GM19438 (cell line): Measurements from ENCODE around the gene UBALD2.
"Not testable (repeated sequence)": the region's sequence is repeated elsewhere in the genome, so short reads cannot be mapped to it uniquely, and the experiment has no call there.

ENCODE experiments used
- ATAC-seq: cut with Tn5 transposase; IDR thresholded peaks from one replicate; pipeline ENCODE4 v1.9.1; 2021; ENCODE audit warnings: low read depth; ENCODE audit not compliant: unreplicated experiment

Gene UBALD2

DNA sequence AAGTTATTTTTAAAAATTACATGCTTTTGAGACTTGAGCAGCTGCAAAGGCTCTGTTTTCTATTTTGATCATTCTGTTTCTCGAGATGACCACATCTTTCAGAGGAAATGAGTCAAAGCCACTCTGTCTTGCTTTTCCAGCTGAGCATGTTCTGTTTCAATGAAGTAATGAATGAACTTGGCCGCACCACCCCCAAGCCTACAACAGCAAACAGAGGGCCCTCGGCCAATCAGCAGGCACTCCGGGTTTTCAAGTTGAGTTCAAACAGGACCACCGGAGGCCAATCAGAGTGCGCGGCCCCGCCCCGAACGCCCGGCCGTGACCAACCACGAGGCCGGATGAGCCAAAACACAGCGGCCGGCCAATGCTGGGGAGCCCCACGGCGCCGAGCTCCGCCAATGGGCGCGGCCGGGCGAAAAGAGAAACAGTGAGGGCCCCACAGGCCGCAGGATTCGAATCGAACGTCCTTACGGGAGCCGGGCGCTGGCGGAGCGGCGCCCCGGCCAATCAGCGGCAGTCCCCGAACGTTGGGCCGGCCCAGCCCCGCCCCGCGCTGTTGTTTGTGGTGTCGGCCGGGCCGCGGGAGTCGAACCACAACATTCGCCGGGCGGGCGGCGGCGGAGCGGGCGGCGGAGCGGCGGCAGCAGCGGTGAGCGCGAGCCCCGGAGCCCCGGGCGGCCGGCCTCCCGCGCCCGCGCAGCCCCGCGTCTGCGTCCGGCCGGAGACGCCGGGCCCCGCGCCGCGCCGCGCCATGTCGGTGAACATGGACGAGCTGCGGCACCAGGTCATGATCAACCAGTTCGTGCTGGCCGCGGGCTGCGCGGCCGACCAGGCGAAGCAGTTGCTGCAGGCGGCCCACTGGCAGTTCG, at the start of gene UBALD2:
Gene UBALD2, plus strand, starts transcription at position 594 of the 869 bp plus-strand sequence. Its CDS starts 158 bp downstream, at position 752.
- ATAC-seq: peak; percentile 72

DNA sequence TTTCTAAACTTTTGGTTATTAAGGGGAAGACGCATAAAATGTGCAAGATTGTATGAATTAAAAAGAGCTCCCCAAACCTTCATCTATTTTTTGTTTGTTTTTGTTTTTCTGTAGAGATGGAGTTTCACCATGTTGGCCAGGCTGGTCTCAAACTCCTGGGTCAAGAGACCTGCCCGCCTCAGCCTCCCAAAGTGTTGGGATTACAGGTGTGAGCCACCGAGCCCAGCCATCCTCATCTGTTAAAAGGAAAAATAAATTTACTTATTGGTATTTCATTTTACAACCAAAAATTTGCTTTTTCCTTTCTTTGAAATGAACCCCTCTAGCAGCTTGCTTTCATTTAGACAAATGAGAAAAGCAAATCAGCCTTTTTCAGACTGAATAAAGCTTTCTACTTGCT, 48.1 kb upstream of the UBALD2 start:
- ATAC-seq: no peak

DNA sequence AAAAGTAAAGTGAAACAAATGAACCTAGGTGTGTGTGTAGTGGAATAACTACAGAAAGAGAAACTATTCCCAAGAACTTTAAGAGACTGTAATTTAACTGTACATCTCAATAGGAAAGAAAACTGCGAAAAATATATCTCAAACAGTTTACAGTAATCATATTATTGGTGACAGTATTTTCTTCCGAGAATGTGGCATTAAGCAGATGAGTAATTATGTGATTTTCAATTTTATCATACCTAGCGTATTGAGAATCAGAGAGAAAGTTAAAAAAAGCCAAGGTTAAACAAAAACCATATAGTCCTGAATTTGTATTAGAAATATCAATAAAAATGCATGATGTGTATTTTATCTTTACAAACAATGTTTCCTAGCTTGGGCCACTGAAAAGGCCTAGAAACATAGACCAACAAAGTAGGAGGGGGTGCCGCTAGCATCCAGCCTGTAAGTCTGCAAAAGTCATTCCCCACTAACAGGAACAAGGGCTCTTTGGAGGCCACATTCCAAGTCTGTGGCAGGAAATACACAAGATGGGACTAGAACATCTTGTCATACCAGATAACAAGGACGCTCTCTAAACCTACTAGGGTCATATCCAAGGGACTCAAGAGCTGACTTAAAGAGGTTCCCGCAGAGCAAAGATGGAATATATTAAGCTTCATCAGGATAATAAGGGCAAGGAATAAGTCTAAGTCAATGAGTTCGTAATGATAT, 45.3 kb upstream of the UBALD2 start:
- ATAC-seq: no peak

DNA sequence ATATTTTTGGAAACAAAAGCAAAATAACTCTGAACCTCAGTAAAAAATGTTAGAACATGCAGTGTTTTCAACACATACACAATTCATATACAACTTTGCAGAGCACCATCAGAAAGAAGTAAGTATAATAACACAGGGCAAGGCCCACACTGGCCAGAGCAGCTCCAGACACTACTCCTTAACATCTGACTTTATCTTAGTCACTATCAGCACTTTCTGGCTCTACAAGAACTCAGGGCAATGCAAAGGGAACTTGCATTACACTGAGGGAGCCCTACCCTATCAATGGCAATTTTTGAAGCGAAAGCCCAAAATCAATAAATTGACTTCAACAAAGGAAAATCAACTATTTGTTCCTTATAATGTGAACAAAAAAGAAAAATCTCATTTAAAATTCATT, 41.3 kb upstream of the UBALD2 start:
- ATAC-seq: no peak

DNA sequence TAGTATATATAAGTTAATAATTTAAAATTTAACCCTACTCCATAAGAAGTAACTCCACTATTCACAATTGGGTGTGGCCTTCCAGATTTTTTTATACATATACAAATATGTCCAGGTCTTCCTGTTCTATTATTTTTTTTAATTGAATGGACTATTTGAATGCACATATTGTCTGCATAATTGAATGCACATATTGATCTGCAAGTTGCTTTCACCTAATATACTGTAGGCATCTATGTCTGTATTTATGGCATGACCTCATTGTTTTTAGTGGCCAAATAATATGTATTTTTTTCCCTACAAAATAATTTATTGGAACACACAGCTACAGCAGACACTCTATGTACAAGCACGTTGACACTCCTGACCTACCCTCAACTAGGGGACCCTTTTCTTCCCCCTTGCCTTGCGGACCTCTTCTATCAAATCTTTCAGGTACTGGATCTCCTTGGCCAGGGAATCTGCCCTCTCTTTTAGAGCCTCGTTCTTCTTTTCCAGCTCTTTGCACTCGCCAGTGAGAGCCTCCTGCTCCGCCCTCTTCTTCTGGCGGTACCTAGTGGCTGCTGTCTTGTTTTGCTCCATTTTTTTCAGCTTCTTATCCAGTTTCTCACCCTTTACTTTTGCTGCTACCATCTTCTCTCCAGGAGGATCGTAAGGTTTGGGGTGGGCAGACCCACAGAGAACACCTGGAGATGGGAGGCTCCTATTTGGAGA, 39.6 kb upstream of the UBALD2 start:
- ATAC-seq: not testable (repeated sequence)

DNA sequence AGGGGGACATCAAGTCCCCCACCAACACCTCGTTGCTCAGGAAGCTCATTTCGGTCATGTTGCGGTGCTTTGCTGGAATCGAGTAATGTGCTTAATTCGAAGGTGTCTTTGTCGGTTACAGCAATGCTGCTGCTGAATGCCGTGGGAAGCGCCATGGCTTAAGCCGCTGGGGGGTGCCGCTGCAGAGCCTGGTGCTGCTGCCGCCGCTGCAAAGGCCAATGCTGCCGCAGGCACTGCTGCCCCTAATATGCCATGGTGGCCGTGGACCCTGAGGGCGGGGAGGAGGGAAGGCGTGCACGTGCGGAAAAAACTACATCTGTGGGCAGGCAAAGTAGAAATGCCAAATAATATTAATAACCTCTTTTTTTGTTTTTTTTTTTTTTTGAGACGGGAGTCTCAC, 38.4 kb upstream of the UBALD2 start:
- not testable (repeated sequence) for ATAC-seq

DNA sequence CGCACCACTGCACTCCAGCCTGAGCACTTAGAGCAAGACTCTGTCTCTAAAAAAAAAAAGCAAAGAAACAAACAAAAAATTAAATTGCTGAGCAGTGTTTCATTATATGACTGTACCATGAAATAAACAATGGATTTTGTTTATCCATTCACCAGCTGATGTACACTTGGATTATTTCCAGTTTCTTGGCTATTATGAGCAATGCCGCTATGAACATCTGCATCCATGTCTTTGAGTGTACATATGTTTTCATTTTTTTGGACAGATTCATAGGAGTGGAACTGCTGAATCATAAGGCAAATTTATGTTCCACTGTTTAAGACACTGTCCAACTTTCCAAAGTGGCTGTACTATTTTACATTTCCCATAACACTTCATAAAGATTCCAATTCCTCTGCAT, 32.8 kb upstream of the UBALD2 start:
- no peak for ATAC-seq

DNA sequence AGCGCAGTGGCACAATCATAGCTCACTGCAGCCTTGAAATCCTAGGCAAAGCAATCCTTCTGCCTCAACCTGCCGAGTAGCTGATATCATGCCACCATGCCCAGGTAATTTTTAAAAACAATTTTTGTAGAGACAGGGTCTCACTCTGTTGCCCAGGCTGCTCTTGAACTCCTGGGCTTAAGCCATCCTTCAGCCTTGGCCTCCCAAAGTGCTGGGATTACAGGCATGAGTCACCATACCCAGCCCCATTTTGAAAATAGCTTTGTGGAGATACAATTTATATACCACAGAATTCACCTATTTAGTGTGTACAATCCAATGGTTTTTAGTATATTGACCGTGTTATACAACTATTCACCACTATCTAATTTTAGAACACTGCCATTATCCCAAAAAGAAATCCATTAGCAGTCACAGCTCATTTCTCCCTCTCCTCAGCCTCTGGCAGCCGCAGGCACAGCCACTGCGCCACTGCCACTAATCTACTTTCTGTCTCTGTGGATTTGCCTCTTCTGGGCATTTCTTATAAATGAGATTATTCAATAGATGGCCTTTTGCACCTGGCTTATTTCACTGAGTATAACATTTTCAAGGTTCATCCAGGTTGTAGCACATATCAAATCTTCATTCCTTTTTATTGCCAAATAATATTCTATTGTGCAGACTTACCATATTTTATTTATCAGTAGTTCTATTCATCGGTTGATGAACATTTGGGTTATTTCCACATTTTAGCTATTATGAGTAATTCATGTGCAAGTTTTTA, 31.4 kb upstream of the UBALD2 start:
- ATAC-seq: no peak

DNA sequence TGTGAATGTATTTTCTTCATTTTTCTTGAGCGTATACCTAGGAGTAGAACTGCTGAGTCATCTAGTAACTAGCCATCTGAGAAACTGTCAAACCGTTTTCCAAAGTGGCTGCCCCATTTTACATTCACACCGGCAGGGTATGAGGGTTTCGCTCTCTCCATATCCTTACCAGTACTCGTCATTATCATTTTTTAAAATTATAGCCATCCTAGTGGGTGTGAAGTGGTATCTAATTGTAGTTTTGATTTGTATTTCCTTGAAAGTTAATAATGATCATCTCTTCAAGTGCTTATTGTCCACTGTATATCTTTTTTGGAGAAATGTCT, 30.8 kb upstream of the UBALD2 start:
- ATAC-seq: no peak

DNA sequence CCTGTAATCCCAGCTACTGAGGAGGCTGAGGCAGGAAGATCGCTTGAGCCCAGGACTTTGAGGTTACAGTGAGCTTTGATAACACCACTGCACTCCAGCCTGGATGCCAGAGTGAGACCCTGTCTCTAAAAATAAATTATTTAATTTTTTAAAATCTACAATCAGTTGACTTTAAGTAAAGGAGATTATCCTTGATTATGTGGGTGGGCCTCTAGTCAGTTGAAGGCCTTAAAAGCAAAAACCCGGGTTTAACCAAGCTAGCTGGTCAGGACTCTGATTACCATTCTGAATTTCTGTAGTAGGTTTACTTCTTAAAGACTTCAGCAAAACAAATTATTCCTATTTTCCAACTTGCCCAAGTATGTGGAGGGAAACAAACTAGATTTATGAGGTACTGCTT, 29.3 kb upstream of the UBALD2 start:
- ATAC-seq: no peak

DNA sequence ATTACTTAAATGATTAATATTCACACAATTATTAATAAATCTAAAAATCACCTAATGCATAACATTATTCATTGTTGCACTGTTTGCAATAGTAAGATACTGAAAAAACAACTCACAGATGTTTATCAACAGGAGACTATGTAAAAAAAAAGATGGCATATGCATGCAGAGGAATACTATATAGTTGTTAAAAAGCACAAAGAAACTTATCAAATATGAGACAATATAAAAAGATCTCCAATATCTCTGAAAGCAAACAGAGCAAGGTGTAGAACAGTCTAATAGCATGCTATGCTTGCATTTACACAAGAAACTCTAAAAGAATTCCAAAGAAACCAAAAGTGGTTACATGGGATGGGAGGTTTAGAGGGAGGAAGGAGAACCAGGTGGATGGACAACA, 28.5 kb upstream of the UBALD2 start:
- no peak for ATAC-seq

DNA sequence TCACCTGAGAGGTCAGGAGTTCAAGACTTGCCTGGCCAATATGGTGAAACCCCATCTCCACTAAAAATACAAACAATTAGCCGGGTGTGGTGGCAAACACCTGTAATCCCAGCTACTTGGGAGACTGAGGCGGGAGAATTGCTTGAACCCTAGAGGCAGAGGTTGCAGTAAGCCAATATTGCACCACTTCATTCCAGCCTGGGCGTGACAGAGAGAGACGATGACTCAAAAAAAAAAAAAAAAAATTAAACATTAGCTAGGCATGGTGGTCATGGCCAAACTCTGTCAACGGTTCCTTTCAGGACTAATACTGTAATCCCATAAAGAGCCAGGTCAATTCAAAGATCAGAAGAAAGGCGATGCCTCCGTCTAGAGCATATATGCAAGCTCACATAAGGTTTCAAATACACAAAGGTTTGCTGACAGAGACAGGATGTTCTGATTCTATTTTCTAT, 27.3 kb upstream of the UBALD2 start:
- ATAC-seq: no peak

DNA sequence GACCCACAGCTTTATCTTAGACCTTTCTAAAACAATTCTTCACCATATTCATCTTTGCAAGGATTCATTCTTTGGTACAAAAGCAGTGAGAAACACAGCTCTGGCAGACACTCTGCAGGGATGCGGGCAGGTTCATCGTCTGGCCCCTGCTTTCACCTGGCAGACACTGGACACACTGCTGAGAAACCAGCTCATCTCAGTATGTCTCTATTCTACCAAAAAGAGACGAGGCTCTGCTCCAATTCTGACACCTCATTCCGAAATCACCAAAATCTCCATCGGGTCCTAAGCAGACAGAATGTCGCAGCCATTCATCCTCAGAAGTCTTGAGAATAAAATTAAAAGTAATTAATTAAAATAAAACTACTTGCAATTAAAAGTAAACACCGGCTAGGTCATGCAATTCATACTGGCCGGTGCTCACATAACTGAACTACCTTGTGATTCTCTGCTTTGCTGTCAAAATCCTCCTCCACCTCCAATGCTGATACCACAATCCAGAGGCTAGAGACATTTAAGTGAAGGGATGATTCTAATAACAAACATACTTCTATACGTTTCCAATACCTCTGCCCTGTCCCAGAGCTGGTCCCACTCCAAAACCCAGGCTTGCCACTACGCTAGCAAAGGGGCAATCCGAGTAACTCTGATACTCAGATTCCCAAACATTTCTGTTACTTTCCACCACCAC, 26.2 kb upstream of the UBALD2 start:
- ATAC-seq: no peak

DNA sequence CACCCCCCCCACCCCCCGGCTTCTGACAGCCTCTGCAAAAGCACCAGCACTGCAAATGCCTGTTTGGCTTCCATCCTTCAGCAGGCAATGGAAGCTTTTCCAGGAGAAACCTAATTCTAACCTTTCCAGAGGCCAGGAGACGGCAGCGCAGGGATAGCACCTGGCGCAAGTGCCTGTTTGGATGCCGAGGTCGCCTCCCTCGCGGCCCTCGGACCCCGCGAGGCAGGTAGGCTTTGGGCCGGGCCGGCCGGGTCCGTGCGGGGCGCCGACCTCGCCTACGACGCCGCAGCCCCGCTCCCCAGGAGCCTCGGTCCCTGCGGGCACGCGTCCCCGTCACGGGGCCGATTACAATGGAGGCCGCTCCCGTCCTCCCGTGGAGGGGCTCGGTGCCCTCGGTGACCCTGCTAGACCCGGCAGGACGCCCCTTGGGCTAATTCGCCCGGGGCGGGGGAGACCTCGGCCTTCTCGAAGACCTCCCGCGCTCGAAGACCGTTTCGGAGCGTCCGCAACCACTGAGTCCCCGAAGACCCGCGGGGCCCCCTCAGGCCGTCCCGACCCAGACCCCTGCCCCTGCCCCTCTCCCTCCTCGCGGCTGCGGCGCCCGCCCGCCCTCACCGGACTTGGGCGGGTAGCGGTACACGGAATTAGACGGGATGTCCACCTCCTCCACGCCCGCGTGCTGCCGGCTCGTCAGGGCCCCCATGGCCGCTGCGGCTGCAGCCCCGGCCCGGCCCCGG, 25.4 kb upstream of the UBALD2 start:
- no peak for ATAC-seq

DNA sequence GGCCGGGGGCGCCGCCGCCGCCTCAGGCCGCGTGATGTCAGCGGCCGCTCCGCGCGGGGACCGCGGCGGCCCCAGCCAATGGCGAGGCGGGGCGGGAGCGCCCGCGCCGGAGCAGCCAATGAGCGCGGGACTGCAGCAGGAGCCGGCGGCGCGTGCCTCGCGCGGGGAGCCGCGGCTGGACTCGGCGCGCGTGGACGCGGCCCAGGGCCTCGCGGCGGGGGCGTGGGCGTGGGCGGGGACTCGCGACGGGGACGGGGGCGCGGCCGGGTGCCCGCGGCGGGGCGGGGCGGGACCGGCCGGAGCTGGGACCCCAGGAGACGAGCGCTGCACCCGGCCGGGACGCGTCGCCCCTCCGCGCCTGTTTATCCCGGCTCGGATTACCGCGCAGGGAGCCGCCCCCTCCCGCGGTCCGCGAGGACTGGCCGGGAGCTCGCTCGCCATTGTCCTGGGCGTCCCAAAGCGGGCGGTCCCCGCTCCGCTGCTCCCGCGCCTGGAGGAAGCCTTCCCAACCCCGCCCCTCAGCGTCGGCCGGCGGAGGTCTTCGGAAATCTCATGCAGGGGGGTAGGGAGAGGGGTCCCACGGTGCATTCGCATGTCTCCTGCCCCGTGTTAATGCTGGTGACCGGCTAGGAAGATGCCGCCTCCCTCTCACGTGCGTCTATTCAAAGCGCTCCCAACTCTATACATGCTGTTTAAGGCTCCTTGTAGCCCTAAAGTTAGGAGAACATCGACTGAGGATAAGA, 24.5 kb upstream of the UBALD2 start, which contains the start of gene RNF157:
Gene RNF157, minus strand, starts transcription at position 33 of the 743 bp plus-strand sequence. CDS start 253 bp downstream, outside the sequence.
- no peak for ATAC-seq

DNA sequence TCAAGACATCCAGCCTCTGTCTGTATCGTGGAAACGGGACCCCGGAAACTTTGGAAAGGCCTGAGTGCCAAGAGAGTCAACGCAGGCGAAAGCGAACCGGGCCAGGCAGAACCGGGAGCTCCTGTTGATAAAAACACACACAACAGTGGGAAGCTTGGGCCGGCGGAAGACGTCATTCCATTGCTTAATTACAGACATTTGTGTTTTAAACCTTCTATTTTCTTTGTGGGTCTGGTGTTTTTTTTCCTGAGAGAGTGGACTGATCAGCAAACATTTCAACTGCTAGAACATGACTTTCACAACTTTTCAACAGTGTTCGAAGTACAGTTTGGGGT, 24.0 kb upstream of the UBALD2 start:
- ATAC-seq: no peak

DNA sequence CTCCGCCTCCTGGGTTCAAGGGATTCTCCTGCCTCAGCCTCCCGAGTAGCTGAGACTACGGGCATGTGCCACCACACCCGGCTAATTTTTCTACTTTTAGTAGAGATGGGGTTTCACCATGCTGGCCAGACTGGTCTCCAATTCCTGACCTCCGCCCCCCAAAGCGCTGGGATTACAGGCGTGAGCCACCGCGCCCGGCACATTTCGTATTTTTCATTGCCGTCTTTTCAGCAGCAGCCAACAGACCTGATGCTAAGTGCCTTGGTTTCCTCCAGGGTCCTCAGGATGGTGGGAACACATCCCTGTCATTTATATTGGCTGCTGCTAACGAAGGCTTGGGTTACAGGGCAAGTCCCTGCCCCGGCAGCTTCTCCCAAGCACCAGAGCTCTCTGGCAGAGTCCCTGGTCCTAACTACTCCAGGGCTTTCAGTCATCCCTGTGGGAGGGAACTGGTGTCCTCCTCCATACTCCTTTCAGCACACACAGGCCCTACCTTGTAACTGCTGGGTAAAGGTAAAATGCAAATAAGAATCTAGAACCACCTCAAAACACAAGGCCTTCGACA, 23.4 kb upstream of the UBALD2 start:
- ATAC-seq: no peak
